GM18867 (cell line): ENCODE data around the gene FYTTD1.

Experiments
- ATAC-seq: cut with Tn5 transposase; IDR thresholded peaks from one replicate; pipeline ENCODE4 v1.9.1; 2021; ENCODE audit warnings: mild to moderate bottlenecking, moderate library complexity; ENCODE audit not compliant: unreplicated experiment

Gene FYTTD1

GRCh38 chr3:197737319-197737649 lies 12.4 kb upstream of the FYTTD1 start:
- ATAC-seq, result no peak

GRCh38 chr3:197737749-197738462 lies 11.8 kb upstream of the FYTTD1 start:
- no peak for ATAC-seq

- no peak for ATAC-seq
Measured at GRCh38 chr3:197742787-197743186, 6.9 kb upstream of the FYTTD1 start.

GRCh38 chr3:197746209-197746608 lies 3.5 kb upstream of the FYTTD1 start:
- ATAC-seq, result no peak

GRCh38 chr3:197746801-197747237 lies 2.9 kb upstream of the FYTTD1 start:
- no peak for ATAC-seq

- ATAC-seq, result no peak
Measured at GRCh38 chr3:197748597-197749314, 927 bp upstream of the FYTTD1 start.

GRCh38 chr3:197749315-197749600 lies 425 bp upstream of the FYTTD1 start:
- ATAC-seq, result peak; percentile 29

- ATAC-seq, result peak; percentile 51
Measured at GRCh38 chr3:197750396-197750831, 731 bp downstream of the FYTTD1 start.

GRCh38 chr3:197750858-197751737 lies 1.4 kb downstream of the FYTTD1 start:
- ATAC-seq, result no peak

- ATAC-seq, result no peak
Measured at GRCh38 chr3:197752107-197752506, 2.4 kb downstream of the FYTTD1 start.

- no peak for ATAC-seq
Measured at GRCh38 chr3:197753263-197753662, 3.6 kb downstream of the FYTTD1 start.

- no peak for ATAC-seq
Measured at GRCh38 chr3:197756704-197757103, 7.0 kb downstream of the FYTTD1 start.

- ATAC-seq, result no peak
Measured at GRCh38 chr3:197758512-197758911, 8.8 kb downstream of the FYTTD1 start.

- ATAC-seq, result no peak
Measured at GRCh38 chr3:197761784-197762183, 12.1 kb downstream of the FYTTD1 start.

GRCh38 chr3:197775317-197775716 lies 25.6 kb downstream of the FYTTD1 start:
- no peak for ATAC-seq

- peak; percentile 36 for ATAC-seq
Measured at GRCh38 chr3:197782230-197782629, 32.5 kb downstream of the FYTTD1 start.

- no peak for ATAC-seq
Measured at GRCh38 chr3:197784019-197784585, 34.4 kb downstream of the FYTTD1 start.

- no peak for ATAC-seq
Measured at GRCh38 chr3:197787412-197787811, 37.7 kb downstream of the FYTTD1 start.

GRCh38 chr3:197789309-197789708 lies 39.6 kb downstream of the FYTTD1 start:
- no peak for ATAC-seq

GRCh38 chr3:197790033-197790432 lies 40.4 kb downstream of the FYTTD1 start:
- no peak for ATAC-seq

- peak; percentile 77 for ATAC-seq
Measured at GRCh38 chr3:197791113-197791891, 41.6 kb downstream of the FYTTD1 start, which contains the start of gene LRCH3. Gene LRCH3, plus strand, starts transcription at chr3:197791254. Its CDS starts 25 bp downstream, at chr3:197791279.
